Measurements from ENCODE around the gene FAHD2B. TPM values are rescaled to one million over a fixed set of nuclear protein-coding genes. Genes with fewer than 3 reads are reported as not detected.
"Not testable (repeated sequence)": the region's sequence is repeated elsewhere in the genome, so short reads cannot be mapped to it uniquely, and the experiment has no call there.

The FAHD2B gene
- total RNA-seq, 4 donors from 2014 or later, result 0.60 to 6.2 (median 3.7) TPM

DNA sequence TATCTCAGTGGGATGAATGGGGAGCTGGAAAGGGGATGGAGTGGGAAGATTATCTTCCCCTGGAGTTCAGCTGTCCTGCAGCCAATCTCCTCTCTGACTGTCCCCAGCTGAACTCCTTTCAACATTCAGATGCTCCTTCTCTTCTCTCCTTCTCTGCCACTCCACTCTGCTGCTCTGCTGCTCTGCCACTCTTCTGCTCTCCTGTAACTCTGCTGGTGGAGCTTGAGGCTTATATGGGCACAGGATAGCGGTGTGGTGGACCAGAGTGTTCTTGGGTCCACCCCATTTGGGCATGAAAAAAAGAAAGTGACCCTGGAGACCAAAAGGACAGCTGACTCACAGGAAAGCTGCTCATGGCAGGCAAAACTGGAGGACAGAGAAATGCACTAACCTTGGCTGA is 26.6 kb downstream of the FAHD2B start:
- no peaks in the 10 kb centered on the region for H3K36me3 ChIP-seq
- DNase-seq, result no peak
- TF ChIP-seq CTCF (IDR thresholded peaks at IDR 0.05), result no peak
- no peak for TF ChIP-seq POLR2AphosphoS5 (IDR thresholded peaks at IDR 0.05)
- TF ChIP-seq POLR2A (IDR thresholded peaks at IDR 0.05), result no peak
- no peak for TF ChIP-seq EP300 (IDR thresholded peaks at IDR 0.05; ENCODE audit: low read depth)
- H3K4me3 ChIP-seq, result no peak overlapping the region
- WGBS, 2 donors (ENCODE audit: low coverage in 1 of 2), result 73 to 75% methylated on average over 1 of the region's 1 CpG
- in situ Hi-C loops (cut with MboI; ENCODE audit: low pct_ligation_motif_present in 1 of 4, low pct_unique_long_range_greater_than_20kb in 1 of 4, low sequenced_read_pairs in 3 of 4), result no loop called here
- H3K27me3 ChIP-seq, result no peaks in the 10 kb centered on the region
- no peaks in the 10 kb centered on the region for H3K4me1 ChIP-seq
- H3K9me3 ChIP-seq, result no peaks in the 10 kb centered on the region
- no peak overlapping the region for H3K27ac ChIP-seq
- intact Hi-C loops (cut with DNase I; ENCODE audit: low total_unique reads), result no loop called here

DNA sequence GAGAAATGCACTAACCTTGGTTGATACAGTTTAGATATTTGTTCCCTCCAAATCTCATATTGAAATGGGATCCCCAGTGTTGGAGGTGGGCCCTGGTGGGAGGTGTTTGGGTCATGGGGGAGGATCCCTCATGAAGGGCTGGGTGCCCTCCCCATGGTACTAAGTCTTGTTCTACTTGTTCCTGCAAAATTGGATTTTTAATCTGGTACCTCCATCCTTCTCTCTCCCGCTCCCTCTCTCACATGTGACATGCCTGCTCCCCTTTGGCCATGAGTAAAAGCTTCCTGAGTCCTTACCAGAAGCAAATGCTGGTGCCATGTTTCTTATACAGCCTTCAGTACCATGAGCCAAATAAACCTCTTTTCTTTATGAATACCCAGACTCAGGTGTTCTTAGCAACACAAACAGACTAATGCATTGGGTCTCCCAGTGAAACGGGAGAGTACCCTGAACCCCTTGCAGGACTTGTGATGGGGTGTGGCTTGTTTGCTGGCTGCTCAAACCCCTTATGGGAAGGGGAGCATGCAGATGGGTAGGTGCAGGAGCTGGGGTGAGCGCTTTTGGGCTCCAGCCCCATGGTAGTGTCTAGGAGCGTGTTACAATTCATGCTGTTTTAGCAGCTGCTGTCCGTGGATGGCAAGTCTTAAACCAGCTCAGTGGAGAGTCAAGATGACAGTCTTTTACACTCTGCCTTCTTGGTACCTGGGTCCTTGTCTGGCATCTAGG is 27.2 kb downstream of the FAHD2B start:
- Histone ChIP-seq H3K4me3 (no peak overlapping the region), H3K36me3 (no peaks in the 10 kb centered on the region), H3K27ac (no peak overlapping the region), H3K27me3 (no peaks in the 10 kb centered on the region), H3K9me3 (no peaks in the 10 kb centered on the region), H3K4me1 (no peaks in the 10 kb centered on the region)
- 70 to 84% methylated on average over 2 to 5 of the region's 5 CpGs for WGBS, 2 donors (ENCODE audit: low coverage in 1 of 2)
- in situ Hi-C loops (cut with MboI; ENCODE audit: low pct_ligation_motif_present in 1 of 4, low pct_unique_long_range_greater_than_20kb in 1 of 4, low sequenced_read_pairs in 3 of 4), result no loop called here
- TF ChIP-seq POLR2A (IDR thresholded peaks at IDR 0.05) (no peak), CTCF (IDR thresholded peaks at IDR 0.05) (no peak), EP300 (IDR thresholded peaks at IDR 0.05; ENCODE audit: low read depth) (no peak), POLR2AphosphoS5 (IDR thresholded peaks at IDR 0.05) (no peak)
- DNase-seq, result no peak
- intact Hi-C loops (cut with DNase I; ENCODE audit: low total_unique reads), result no loop called here

DNA sequence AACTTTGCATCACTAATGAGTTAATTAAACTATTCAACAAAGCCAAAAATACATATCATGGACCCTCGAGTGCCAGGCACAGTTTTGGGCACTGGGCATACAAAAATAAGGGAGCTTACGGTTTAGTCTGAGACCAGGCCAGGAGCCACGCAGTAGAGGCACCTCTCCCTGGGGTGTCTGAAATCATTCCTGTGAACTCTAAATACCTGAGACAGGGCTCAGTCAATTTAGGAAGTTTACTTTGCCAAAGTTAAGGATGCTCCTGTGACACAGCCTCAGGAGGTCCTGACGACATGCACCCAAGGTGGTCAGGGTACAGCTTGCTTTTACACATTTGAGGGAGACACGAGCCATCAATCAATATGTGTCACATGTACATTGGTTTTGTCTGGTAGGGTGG is 28.7 kb downstream of the FAHD2B start:
- 79% methylated on average over 5 of the region's 5 CpGs; no CpG with 5 or more reads in 1 of the 2 donors for WGBS, 2 donors (ENCODE audit: low coverage in 1 of 2)
- in situ Hi-C loops (cut with MboI; ENCODE audit: low pct_ligation_motif_present in 1 of 4, low pct_unique_long_range_greater_than_20kb in 1 of 4, low sequenced_read_pairs in 3 of 4); H3K9me3 ChIP-seq; H3K4me1 ChIP-seq; H3K27me3 ChIP-seq; DNase-seq; H3K27ac ChIP-seq; H3K4me3 ChIP-seq; intact Hi-C loops (cut with DNase I; ENCODE audit: low total_unique reads); H3K36me3 ChIP-seq: not testable (repeated sequence)

DNA sequence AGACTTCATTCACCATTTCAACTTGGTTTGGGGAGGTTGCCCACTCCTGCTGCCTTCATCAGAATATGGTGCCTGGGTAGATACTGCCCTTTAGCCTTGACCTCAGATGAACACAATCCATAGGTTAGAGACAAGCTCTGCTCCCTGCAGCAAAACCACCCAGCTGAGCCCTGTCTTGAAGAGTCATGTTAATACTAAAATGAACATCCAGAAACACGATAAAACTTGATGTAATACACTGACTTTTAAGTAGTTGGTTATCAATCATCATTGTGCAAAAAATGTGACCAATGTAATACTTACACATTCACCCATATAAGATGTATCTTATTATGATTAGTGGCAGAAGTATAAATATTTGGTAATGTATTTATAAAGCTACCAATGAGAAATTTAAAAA is 32.7 kb downstream of the FAHD2B start:
- H3K4me1 ChIP-seq; H3K27ac ChIP-seq; H3K4me3 ChIP-seq; H3K9me3 ChIP-seq; in situ Hi-C loops (cut with MboI; ENCODE audit: low pct_ligation_motif_present in 1 of 4, low pct_unique_long_range_greater_than_20kb in 1 of 4, low sequenced_read_pairs in 3 of 4); H3K36me3 ChIP-seq; intact Hi-C loops (cut with DNase I; ENCODE audit: low total_unique reads); DNase-seq; H3K27me3 ChIP-seq: not testable (repeated sequence)
- 75 to 94% methylated on average over 1 of the region's 1 CpG for whole genome bisulfite sequencing, 2 donors (ENCODE audit: low coverage in 1 of 2)

DNA sequence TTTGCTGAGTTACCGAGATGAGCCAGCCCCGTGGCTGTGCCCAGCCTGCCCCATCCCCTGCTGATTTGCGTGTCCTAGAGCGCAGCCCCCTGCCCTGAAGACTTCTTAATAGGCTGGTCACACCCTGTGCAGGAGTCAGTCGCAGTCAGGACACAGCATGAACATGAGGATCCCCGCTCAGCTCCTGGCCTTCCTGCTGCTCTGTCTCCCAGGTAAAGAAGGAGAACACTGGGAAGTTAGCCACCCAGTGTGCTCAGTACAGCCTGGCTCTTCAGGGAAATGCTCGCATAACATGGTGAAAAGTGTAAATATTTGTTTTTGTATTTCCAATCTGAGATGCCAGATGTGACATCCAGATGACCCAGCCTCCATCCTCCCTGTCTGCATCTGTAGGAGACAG is 34.9 kb downstream of the FAHD2B start:
- H3K27me3 ChIP-seq; H3K4me3 ChIP-seq; H3K36me3 ChIP-seq; intact Hi-C loops (cut with DNase I; ENCODE audit: low total_unique reads); H3K9me3 ChIP-seq; DNase-seq; in situ Hi-C loops (cut with MboI; ENCODE audit: low pct_ligation_motif_present in 1 of 4, low pct_unique_long_range_greater_than_20kb in 1 of 4, low sequenced_read_pairs in 3 of 4); H3K4me1 ChIP-seq; H3K27ac ChIP-seq: not testable (repeated sequence)
- WGBS, 2 donors (ENCODE audit: low coverage in 1 of 2), result 73% methylated on average over 7 of the region's 7 CpGs; no CpG with 5 or more reads in 1 of the 2 donors

DNA sequence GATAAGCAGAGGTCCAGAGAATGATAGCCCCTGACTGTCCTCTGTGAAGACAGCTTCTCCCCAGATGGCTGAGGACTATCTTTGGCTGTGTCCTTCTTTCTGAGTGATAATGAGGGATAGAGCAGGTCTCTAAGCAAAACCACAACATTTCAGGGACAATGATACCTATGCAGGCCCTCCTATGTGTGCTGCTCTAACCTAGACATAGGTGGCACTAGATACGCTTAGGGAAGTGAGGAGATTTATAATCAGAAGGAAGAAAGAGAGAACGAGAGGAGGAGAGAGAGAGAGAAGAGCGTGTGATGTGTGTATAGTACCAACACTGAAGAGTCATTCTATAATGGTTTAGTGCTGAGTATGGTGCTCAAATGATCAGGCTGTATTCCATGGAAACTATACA is 38.5 kb downstream of the FAHD2B start:
- in situ Hi-C loops (cut with MboI; ENCODE audit: low pct_ligation_motif_present in 1 of 4, low pct_unique_long_range_greater_than_20kb in 1 of 4, low sequenced_read_pairs in 3 of 4); H3K9me3 ChIP-seq; H3K4me1 ChIP-seq; H3K36me3 ChIP-seq; DNase-seq; H3K4me3 ChIP-seq; intact Hi-C loops (cut with DNase I; ENCODE audit: low total_unique reads); H3K27me3 ChIP-seq; H3K27ac ChIP-seq: not testable (repeated sequence)
- 74 to 78% methylated on average over 3 of the region's 3 CpGs for WGBS, 2 donors (ENCODE audit: low coverage in 1 of 2)

DNA sequence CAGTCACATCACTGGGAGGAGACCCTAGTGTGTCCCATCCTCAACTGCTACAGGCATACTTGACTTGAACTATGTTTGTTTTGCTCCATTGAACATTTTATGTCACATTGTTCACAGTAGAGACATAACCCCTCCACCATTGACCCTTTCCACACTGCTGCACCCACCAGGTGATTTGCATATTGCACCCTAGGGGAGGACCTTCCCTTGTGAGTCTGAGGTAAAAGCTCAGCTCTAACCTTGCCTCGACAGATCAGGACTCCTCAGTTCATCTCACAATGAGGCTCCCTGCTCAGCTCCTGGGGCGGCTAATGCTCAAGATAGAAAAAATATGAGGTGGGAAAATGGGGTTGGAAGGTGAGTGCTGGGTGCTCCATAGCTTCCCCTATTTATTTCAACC is 44.6 kb downstream of the FAHD2B start:
- H3K27me3 ChIP-seq; H3K36me3 ChIP-seq; H3K27ac ChIP-seq; H3K4me3 ChIP-seq; intact Hi-C loops (cut with DNase I; ENCODE audit: low total_unique reads); H3K9me3 ChIP-seq; H3K4me1 ChIP-seq; in situ Hi-C loops (cut with MboI; ENCODE audit: low pct_ligation_motif_present in 1 of 4, low pct_unique_long_range_greater_than_20kb in 1 of 4, low sequenced_read_pairs in 3 of 4); DNase-seq: not testable (repeated sequence)
- WGBS, 2 donors (ENCODE audit: low coverage in 1 of 2), result 75% methylated on average over 2 of the region's 2 CpGs; no CpG with 5 or more reads in 1 of the 2 donors

GRCh38 chr2:97048448-97048847 is 46.2 kb downstream of the FAHD2B start:
- intact Hi-C loops (cut with DNase I; ENCODE audit: low total_unique reads); DNase-seq; H3K9me3 ChIP-seq; H3K4me1 ChIP-seq; in situ Hi-C loops (cut with MboI; ENCODE audit: low pct_ligation_motif_present in 1 of 4, low pct_unique_long_range_greater_than_20kb in 1 of 4, low sequenced_read_pairs in 3 of 4); H3K27ac ChIP-seq; H3K4me3 ChIP-seq; H3K27me3 ChIP-seq; H3K36me3 ChIP-seq: not testable (repeated sequence)
- WGBS, 2 donors (ENCODE audit: low coverage in 1 of 2), result 63 to 79% methylated on average over 2 to 7 of the region's 7 CpGs

GRCh38 chr2:97046676-97047075 is 48.0 kb downstream of the FAHD2B start:
- H3K9me3 ChIP-seq; DNase-seq; H3K4me1 ChIP-seq; in situ Hi-C loops (cut with MboI; ENCODE audit: low pct_ligation_motif_present in 1 of 4, low pct_unique_long_range_greater_than_20kb in 1 of 4, low sequenced_read_pairs in 3 of 4); H3K27ac ChIP-seq; H3K36me3 ChIP-seq; H3K27me3 ChIP-seq; H3K4me3 ChIP-seq; intact Hi-C loops (cut with DNase I; ENCODE audit: low total_unique reads): not testable (repeated sequence)
- 86% methylated on average over 3 of the region's 3 CpGs; no CpG with 5 or more reads in 1 of the 2 donors for WGBS, 2 donors (ENCODE audit: low coverage in 1 of 2)

Data from transverse colon (tissue), 4 donors.